SHP77 treated with DMSO at 0.1 percent for 48 hours (cell line): Measurements from ENCODE around the gene MEOX1.

Experiments used
- DNase-seq: peaks from one replicate; lab custom pipeline; 2025; lab: John Stamatoyannopoulos, UW

Gene MEOX1

GRCh38 chr17:43680461-43680860 lies 18.7 kb upstream of the MEOX1 start:
- no peak for DNase-seq

- DNase-seq = no peak
Observed at GRCh38 chr17:43679911-43680310, 18.2 kb upstream of the MEOX1 start.

GRCh38 chr17:43679401-43679800 lies 17.7 kb upstream of the MEOX1 start:
- no peak for DNase-seq

- no peak for DNase-seq
Observed at GRCh38 chr17:43676471-43676870, 14.7 kb upstream of the MEOX1 start.

GRCh38 chr17:43674394-43674793 lies 12.7 kb upstream of the MEOX1 start:
- no peak for DNase-seq

GRCh38 chr17:43673516-43674323 lies 12.0 kb upstream of the MEOX1 start:
- DNase-seq = peak; percentile 15

- DNase-seq = no peak
Observed at GRCh38 chr17:43671755-43672519, 10.2 kb upstream of the MEOX1 start.

GRCh38 chr17:43671031-43671692 lies 9.4 kb upstream of the MEOX1 start:
- no peak for DNase-seq

- no peak for DNase-seq
Observed at GRCh38 chr17:43670645-43671030, 8.9 kb upstream of the MEOX1 start.

GRCh38 chr17:43669971-43670644 lies 8.4 kb upstream of the MEOX1 start:
- DNase-seq = no peak

- DNase-seq = no peak
Observed at GRCh38 chr17:43667947-43668348, 6.2 kb upstream of the MEOX1 start.

GRCh38 chr17:43667506-43667905 lies 5.8 kb upstream of the MEOX1 start:
- DNase-seq = no peak

GRCh38 chr17:43665937-43666236 lies 4.2 kb upstream of the MEOX1 start:
- no peak for DNase-seq

- DNase-seq = no peak
Observed at GRCh38 chr17:43665084-43665936, 3.6 kb upstream of the MEOX1 start.

- no peak for DNase-seq
Observed at GRCh38 chr17:43664096-43664495, 2.4 kb upstream of the MEOX1 start.

GRCh38 chr17:43663383-43663782 lies 1.7 kb upstream of the MEOX1 start:
- no peak for DNase-seq

- DNase-seq = no peak
Observed at GRCh38 chr17:43662413-43663141, 855 bp upstream of the MEOX1 start.

GRCh38 chr17:43660816-43661493 lies 767 bp downstream of the MEOX1 start:
- DNase-seq = no peak

- no peak for DNase-seq
Observed at GRCh38 chr17:43659823-43660617, 1.7 kb downstream of the MEOX1 start.
